Measurements from ENCODE around the gene CD40. TPM values are rescaled to one million over a fixed set of nuclear protein-coding genes. Genes with fewer than 3 reads are reported as not detected.

The CD40 gene
- 10 to 100 TPM in 2 of 3 donors, 1 to 10 TPM in 1; 7.6 to 29.2 (median 10.6) TPM for total RNA-seq

GRCh38 chr20:46117704-46118467 is at the start of gene CD40:
TSS of gene CD40 (plus strand) at chr20:46118314. CDS start at chr20:46118344, 30 bp downstream.
- peak; percentile 93 to 96 for ATAC-seq
- H3K4me3 Mint-ChIP-seq, result peak within 1 kb of the TSS; percentile 95
- H3K27me3 Mint-ChIP-seq (ENCODE audit: low read depth), result peaks cover 2% of the 10 kb centered on the region
- no peaks in the 10 kb centered on the region for H3K9me3 Mint-ChIP-seq
- peak; percentile 64 for DNase-seq
- H3K4me1 Mint-ChIP-seq (ENCODE audit: low read depth), result peaks cover 16% of the 10 kb centered on the region
- H3K36me3 Mint-ChIP-seq (ENCODE audit: insufficient read depth), result no peaks in the 10 kb centered on the region

GRCh38 chr20:46070215-46070900 is 47.8 kb upstream of the CD40 start:
- H3K4me3 Mint-ChIP-seq, result no peak overlapping the region
- peaks cover 2% of the 10 kb centered on the region for H3K4me1 Mint-ChIP-seq (ENCODE audit: low read depth)
- DNase-seq (no peak), ATAC-seq (no peak)
- no peaks in the 10 kb centered on the region for H3K27me3 Mint-ChIP-seq (ENCODE audit: low read depth)
- peaks cover 35% of the 10 kb centered on the region for H3K36me3 Mint-ChIP-seq (ENCODE audit: insufficient read depth)
- no peaks in the 10 kb centered on the region for H3K9me3 Mint-ChIP-seq

DNA sequence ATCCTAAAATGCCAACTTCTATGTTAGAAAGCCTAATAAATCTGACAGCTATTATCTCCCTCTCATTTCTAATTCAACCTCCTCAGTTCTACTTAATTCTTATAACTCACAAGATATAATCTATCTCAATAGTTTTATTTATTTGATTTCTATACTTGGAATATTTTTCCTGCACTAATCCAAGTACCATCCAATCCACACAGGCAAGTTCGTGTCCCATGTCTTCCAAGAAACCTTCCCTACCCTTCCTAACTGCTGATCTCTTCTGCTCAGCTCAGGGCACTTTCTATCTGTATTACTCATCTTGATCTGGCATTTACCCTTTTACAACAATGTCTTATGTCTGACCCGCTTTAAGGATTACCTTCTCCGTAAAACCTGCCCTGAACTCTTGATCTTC is 46.5 kb upstream of the CD40 start:
- H3K27me3 Mint-ChIP-seq (ENCODE audit: low read depth), result no peaks in the 10 kb centered on the region
- DNase-seq, result no peak
- no peak for ATAC-seq
- H3K9me3 Mint-ChIP-seq, result no peaks in the 10 kb centered on the region
- H3K36me3 Mint-ChIP-seq (ENCODE audit: insufficient read depth), result peaks cover 32% of the 10 kb centered on the region
- peaks cover 2% of the 10 kb centered on the region for H3K4me1 Mint-ChIP-seq (ENCODE audit: low read depth)
- no peak overlapping the region for H3K4me3 Mint-ChIP-seq

DNA sequence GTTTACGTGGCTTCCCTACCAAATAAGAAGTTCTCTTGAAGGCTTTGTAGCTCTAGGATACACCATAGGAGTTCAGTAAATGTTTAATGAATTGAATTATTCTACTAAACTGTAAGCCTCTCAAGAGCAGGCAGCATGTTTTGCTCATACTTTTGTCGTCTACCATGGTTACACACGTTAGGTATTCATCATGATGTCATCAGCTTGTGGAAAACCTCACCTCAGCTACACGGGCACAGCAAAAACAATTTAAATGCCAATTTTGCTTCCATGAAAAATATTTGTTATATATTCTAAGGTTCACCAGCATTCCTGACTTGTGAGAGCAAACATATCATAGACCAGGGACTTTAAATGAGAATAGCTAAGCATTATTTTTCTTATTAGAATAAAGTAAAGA is 45.1 kb upstream of the CD40 start:
- no peak overlapping the region for H3K4me3 Mint-ChIP-seq
- H3K4me1 Mint-ChIP-seq (ENCODE audit: low read depth), result peaks cover 2% of the 10 kb centered on the region
- no peaks in the 10 kb centered on the region for H3K9me3 Mint-ChIP-seq
- peaks cover 30% of the 10 kb centered on the region for H3K36me3 Mint-ChIP-seq (ENCODE audit: insufficient read depth)
- DNase-seq (no peak), ATAC-seq (no peak)
- H3K27me3 Mint-ChIP-seq (ENCODE audit: low read depth), result no peaks in the 10 kb centered on the region

DNA sequence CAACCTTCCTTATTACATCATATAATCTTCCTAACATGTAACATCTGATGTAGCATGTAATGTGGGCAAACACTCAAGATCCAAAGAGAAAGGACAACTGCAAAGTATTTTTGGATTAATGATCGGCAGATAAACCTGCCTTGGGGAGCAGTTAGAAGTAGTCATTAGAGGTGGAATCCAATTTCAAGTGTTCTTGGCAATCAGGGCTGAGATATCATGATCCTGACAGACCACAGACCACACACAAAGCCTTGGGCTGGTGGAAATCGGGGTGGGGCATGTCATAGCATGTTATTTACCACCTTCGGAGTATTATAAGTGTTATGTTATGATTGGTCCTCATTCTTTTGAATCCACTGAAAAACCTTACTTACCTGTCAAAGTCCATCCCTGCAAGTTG is 44.7 kb upstream of the CD40 start:
- no peak for DNase-seq
- no peak for ATAC-seq
- Mint-ChIP-seq H3K9me3 (no peaks in the 10 kb centered on the region), H3K4me1 (ENCODE audit: low read depth) (peaks cover 2% of the 10 kb centered on the region), H3K4me3 (no peak overlapping the region), H3K27me3 (ENCODE audit: low read depth) (no peaks in the 10 kb centered on the region), H3K36me3 (ENCODE audit: insufficient read depth) (peaks cover 30% of the 10 kb centered on the region)

GRCh38 chr20:46074006-46074405 is 44.1 kb upstream of the CD40 start:
- no peaks in the 10 kb centered on the region for H3K27me3 Mint-ChIP-seq (ENCODE audit: low read depth)
- ATAC-seq (no peak), DNase-seq (no peak)
- H3K9me3 Mint-ChIP-seq, result no peaks in the 10 kb centered on the region
- peaks cover 2% of the 10 kb centered on the region for H3K4me1 Mint-ChIP-seq (ENCODE audit: low read depth)
- peaks cover 31% of the 10 kb centered on the region for H3K36me3 Mint-ChIP-seq (ENCODE audit: insufficient read depth)
- H3K4me3 Mint-ChIP-seq, result no peak overlapping the region

GRCh38 chr20:46076806-46077205 is 41.3 kb upstream of the CD40 start:
- ATAC-seq (no peak), DNase-seq (no peak)
- Mint-ChIP-seq H3K4me3 (no peak overlapping the region), H3K4me1 (ENCODE audit: low read depth) (peaks cover 10% of the 10 kb centered on the region), H3K36me3 (ENCODE audit: insufficient read depth) (peaks cover 34% of the 10 kb centered on the region), H3K9me3 (no peaks in the 10 kb centered on the region), H3K27me3 (ENCODE audit: low read depth) (no peaks in the 10 kb centered on the region)

- H3K4me1 Mint-ChIP-seq (ENCODE audit: low read depth), result peaks cover 18% of the 10 kb centered on the region
- H3K9me3 Mint-ChIP-seq, result no peaks in the 10 kb centered on the region
- no peaks in the 10 kb centered on the region for H3K27me3 Mint-ChIP-seq (ENCODE audit: low read depth)
- no peak overlapping the region for H3K4me3 Mint-ChIP-seq
- no peak for DNase-seq
- peaks cover 34% of the 10 kb centered on the region for H3K36me3 Mint-ChIP-seq (ENCODE audit: insufficient read depth)
- no peak for ATAC-seq
Measured at GRCh38 chr20:46077642-46078305, 40.3 kb upstream of the CD40 start.

GRCh38 chr20:46078954-46079353 is 39.2 kb upstream of the CD40 start:
- Mint-ChIP-seq H3K4me3 (no peak overlapping the region), H3K36me3 (ENCODE audit: insufficient read depth) (peaks cover 30% of the 10 kb centered on the region), H3K27me3 (ENCODE audit: low read depth) (no peaks in the 10 kb centered on the region), H3K4me1 (ENCODE audit: low read depth) (peaks cover 28% of the 10 kb centered on the region), H3K9me3 (no peaks in the 10 kb centered on the region)
- no peak for DNase-seq
- no peak for ATAC-seq

- peaks cover 45% of the 10 kb centered on the region for H3K4me1 Mint-ChIP-seq (ENCODE audit: low read depth)
- DNase-seq (no peak), ATAC-seq (no peak)
- no peaks in the 10 kb centered on the region for H3K9me3 Mint-ChIP-seq
- no peaks in the 10 kb centered on the region for H3K27me3 Mint-ChIP-seq (ENCODE audit: low read depth)
- H3K36me3 Mint-ChIP-seq (ENCODE audit: insufficient read depth), result peaks cover 23% of the 10 kb centered on the region
- no peak overlapping the region for H3K4me3 Mint-ChIP-seq
Measured at GRCh38 chr20:46081074-46081473, 37.0 kb upstream of the CD40 start.

DNA sequence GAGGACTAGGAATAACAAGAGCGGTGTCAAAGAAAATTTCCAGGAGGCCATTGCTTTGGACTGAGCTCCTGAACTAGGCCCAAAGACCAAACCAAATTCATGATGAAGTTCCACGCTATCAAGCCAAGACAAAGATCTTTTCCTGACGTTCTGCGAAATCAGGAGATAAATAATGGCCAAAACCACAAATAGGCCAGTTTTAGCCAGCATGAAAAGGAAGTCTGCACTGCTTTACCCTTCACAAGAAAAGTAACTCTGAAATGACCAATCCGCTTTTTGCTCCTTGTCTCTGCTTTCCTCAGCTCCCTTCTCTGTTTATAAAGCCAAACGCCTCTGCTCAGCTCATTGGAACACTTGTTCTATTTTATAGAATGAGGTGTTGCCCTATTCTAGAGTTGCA is 35.0 kb upstream of the CD40 start:
- Mint-ChIP-seq H3K9me3 (no peaks in the 10 kb centered on the region), H3K27me3 (ENCODE audit: low read depth) (no peaks in the 10 kb centered on the region), H3K4me1 (ENCODE audit: low read depth) (peaks cover 65% of the 10 kb centered on the region), H3K4me3 (no peak overlapping the region), H3K36me3 (ENCODE audit: insufficient read depth) (peaks cover 19% of the 10 kb centered on the region)
- no peak for ATAC-seq
- no peak for DNase-seq

- no peak overlapping the region for H3K4me3 Mint-ChIP-seq
- H3K36me3 Mint-ChIP-seq (ENCODE audit: insufficient read depth), result peaks cover 14% of the 10 kb centered on the region
- H3K27me3 Mint-ChIP-seq (ENCODE audit: low read depth), result no peaks in the 10 kb centered on the region
- H3K4me1 Mint-ChIP-seq (ENCODE audit: low read depth), result peaks cover 70% of the 10 kb centered on the region
- ATAC-seq, result no peak
- DNase-seq, result no peak
- H3K9me3 Mint-ChIP-seq, result no peaks in the 10 kb centered on the region
Measured at GRCh38 chr20:46083531-46084061, 34.5 kb upstream of the CD40 start.

- Mint-ChIP-seq H3K27me3 (ENCODE audit: low read depth) (no peaks in the 10 kb centered on the region), H3K9me3 (no peaks in the 10 kb centered on the region), H3K4me1 (ENCODE audit: low read depth) (peaks cover 69% of the 10 kb centered on the region), H3K36me3 (ENCODE audit: insufficient read depth) (peaks cover 6% of the 10 kb centered on the region), H3K4me3 (no peak overlapping the region)
- DNase-seq, result no peak
- ATAC-seq, result no peak
Measured at GRCh38 chr20:46084805-46085178, 33.3 kb upstream of the CD40 start.

- Mint-ChIP-seq H3K9me3 (no peaks in the 10 kb centered on the region), H3K4me1 (ENCODE audit: low read depth) (peaks cover 74% of the 10 kb centered on the region), H3K36me3 (ENCODE audit: insufficient read depth) (peaks cover 6% of the 10 kb centered on the region), H3K27me3 (ENCODE audit: low read depth) (no peaks in the 10 kb centered on the region), H3K4me3 (peak overlapping the region; percentile 31)
- ATAC-seq (no peak), DNase-seq (no peak)
Measured at GRCh38 chr20:46085179-46085851, 32.8 kb upstream of the CD40 start.

All from activated T-cell treated with anti-CD3 and anti-CD28 coated beads, Interleukin-2, amount 50 U/mL, for 4 hours (primary cell).